ENCODE measurements around the gene OR1F1. TPM values are rescaled to one million over a fixed set of nuclear protein-coding genes. Genes with fewer than 3 reads are reported as not detected.

The OR1F1 gene
- total and polyA plus RNA-seq, 2 of the 8 experiments (the other 6 are each of a cell fraction or from before 2014, with no cell fraction given): 0.52 to 1.2 TPM

GRCh38 chr16:3166505-3166886 lies 21.5 kb upstream of the OR1F1 start (continued):
- no peak for TF ChIP-seq CHD7 (IDR thresholded peaks at IDR 0.05; ENCODE audit: insufficient replicate concordance, low read length)
- no peak for TF ChIP-seq RFX5 (IDR thresholded peaks at IDR 0.05; ENCODE audit: borderline replicate concordance, low read depth, low read length)
- no peak for TF ChIP-seq SAP30 (IDR thresholded peaks at IDR 0.05; ENCODE audit: insufficient read depth, insufficient replicate concordance, low read length)
- no peak for TF ChIP-seq SIN3A (conservative IDR thresholded peaks at IDR 0.05 in 1 of 2, IDR thresholded peaks at IDR 0.05 in 1 of 2; ENCODE audit: low read depth in 1 of 2, low read length in 2 of 2)
- no peak for TF ChIP-seq GABPA (IDR thresholded peaks at IDR 0.05; ENCODE audit: borderline replicate concordance, insufficient read depth, low read length)
